ENCODE results near the gene SBF1. TPM values are rescaled to one million over a fixed set of nuclear protein-coding genes. Genes with fewer than 3 reads are reported as not detected.
A peak's percentile ranks its signal among the peaks of the same experiment; 100 is the strongest.

Gene SBF1
- total RNA-seq, 3 donors from 2014 or later: 30.6 to 33.1 (median 30.6) TPM

- no peak overlapping the region for H3K27ac ChIP-seq
- no peaks in the 10 kb centered on the region for H3K36me3 ChIP-seq
- no peak for TF ChIP-seq POLR2A (IDR thresholded peaks at IDR 0.05)
- TF ChIP-seq POLR2AphosphoS5 (IDR thresholded peaks at IDR 0.05): no peak
- no peak for TF ChIP-seq CTCF (IDR thresholded peaks at IDR 0.05)
- no peaks in the 10 kb centered on the region for H3K9me3 ChIP-seq
- no peaks in the 10 kb centered on the region for H3K4me1 ChIP-seq
- H3K27me3 ChIP-seq: no peaks in the 10 kb centered on the region
- intact Hi-C loops (cut with DNase I; ENCODE audit: low total_unique reads): no loop called here
- no peak for DNase-seq (ENCODE audit: low spot score in 2 of 2)
- H3K4me3 ChIP-seq: no peak overlapping the region
Measured at GRCh38 chr22:50446708-50447575, 27.9 kb downstream of the SBF1 start.

- TF ChIP-seq CTCF (IDR thresholded peaks at IDR 0.05): no peak
- TF ChIP-seq POLR2A (IDR thresholded peaks at IDR 0.05): no peak
- TF ChIP-seq POLR2AphosphoS5 (IDR thresholded peaks at IDR 0.05): no peak
- no peak for DNase-seq (ENCODE audit: low spot score in 2 of 2)
- H3K9me3 ChIP-seq: no peaks in the 10 kb centered on the region
- H3K27ac ChIP-seq: peak overlapping the region; percentile 25 to 55
- H3K4me3 ChIP-seq: no peak overlapping the region
- no peaks in the 10 kb centered on the region for H3K4me1 ChIP-seq
- H3K27me3 ChIP-seq: no peaks in the 10 kb centered on the region
- intact Hi-C loops (cut with DNase I; ENCODE audit: low total_unique reads): no loop called here
- H3K36me3 ChIP-seq: no peaks in the 10 kb centered on the region
Measured at GRCh38 chr22:50445880-50446707, 28.7 kb downstream of the SBF1 start.

GRCh38 chr22:50445071-50445879 lies 29.6 kb downstream of the SBF1 start:
- no peaks in the 10 kb centered on the region for H3K27me3 ChIP-seq
- no peaks in the 10 kb centered on the region for H3K4me1 ChIP-seq
- no peak for DNase-seq (ENCODE audit: low spot score in 2 of 2)
- H3K27ac ChIP-seq: peak overlapping the region; percentile 25 to 55
- H3K36me3 ChIP-seq: no peaks in the 10 kb centered on the region
- no peaks in the 10 kb centered on the region for H3K9me3 ChIP-seq
- H3K4me3 ChIP-seq: no peak overlapping the region
- intact Hi-C loops (cut with DNase I; ENCODE audit: low total_unique reads): no loop called here
- no peak for TF ChIP-seq POLR2A (IDR thresholded peaks at IDR 0.05)
- TF ChIP-seq CTCF (IDR thresholded peaks at IDR 0.05): no peak
- no peak for TF ChIP-seq POLR2AphosphoS5 (IDR thresholded peaks at IDR 0.05)

- no peak for DNase-seq (ENCODE audit: low spot score in 2 of 2)
- peak overlapping the region in 1 of 2 donors; percentile 55 for H3K27ac ChIP-seq
- H3K4me3 ChIP-seq: no peak overlapping the region
- TF ChIP-seq POLR2AphosphoS5 (IDR thresholded peaks at IDR 0.05) (no peak), CTCF (IDR thresholded peaks at IDR 0.05) (no peak)
- H3K27me3 ChIP-seq: no peaks in the 10 kb centered on the region
- no peaks in the 10 kb centered on the region for H3K36me3 ChIP-seq
- no peaks in the 10 kb centered on the region for H3K9me3 ChIP-seq
- H3K4me1 ChIP-seq: no peaks in the 10 kb centered on the region
- intact Hi-C loops (cut with DNase I; ENCODE audit: low total_unique reads): no loop called here
Measured at GRCh38 chr22:50444663-50445062, 30.2 kb downstream of the SBF1 start.
